Measurements from ENCODE around the gene NBEAL2. TPM values are rescaled to one million over a fixed set of nuclear protein-coding genes. Genes with fewer than 3 reads are reported as not detected.

NBEAL2 gene
- total and polyA plus RNA-seq, 2 experiments from 2014 or later: 38.6 to 42.2 TPM

DNA sequence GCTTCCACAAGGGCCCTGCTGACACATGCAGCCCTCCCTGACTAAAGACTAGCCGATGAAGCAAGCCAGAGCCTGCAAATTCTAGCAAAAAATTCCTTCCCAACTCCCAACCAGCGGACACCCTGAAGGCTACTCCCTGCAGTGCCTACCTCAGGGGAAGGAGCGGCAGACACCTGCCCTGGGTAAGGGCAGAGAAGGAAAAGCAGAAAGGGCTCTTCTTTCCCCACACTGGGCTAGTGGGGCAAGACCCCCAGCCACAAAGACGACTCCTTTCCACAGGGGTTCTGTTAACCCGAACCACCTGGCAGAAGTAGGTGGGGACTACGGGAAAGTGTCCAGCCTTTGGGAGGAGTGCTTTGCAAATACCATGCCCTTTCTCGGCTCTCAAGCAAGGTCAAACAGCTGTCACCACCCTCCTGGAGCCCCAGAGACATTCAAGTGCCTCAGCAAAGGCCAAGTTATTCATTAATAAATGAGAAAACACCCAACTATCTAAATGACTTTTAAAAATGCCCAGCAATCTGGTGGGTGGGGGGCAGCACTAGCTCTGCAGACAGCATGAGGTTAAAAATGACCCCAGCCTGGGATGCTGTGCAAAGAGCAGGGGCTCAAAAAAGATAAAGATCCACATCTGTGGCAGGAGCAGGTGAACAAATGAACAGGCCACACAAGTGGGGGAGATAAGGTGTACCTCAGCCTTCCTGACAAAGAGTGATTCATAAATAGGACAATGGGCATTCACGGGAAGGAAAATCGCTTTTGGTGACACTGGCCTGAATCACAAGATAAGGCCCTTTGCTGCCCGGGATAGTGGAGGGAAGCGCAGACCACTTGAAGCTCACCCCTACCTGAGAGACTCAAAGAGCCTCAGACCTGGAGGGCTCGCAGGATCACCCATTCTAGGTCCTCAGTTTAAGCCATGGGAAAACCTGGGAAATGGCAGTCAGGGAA lies 36.0 kb upstream of the NBEAL2 start:
- H2AFZ ChIP-seq: no peak overlapping the region
- peak overlapping the region; percentile 66 for H3K4me2 ChIP-seq
- 52% methylated on average over 12 of the region's 12 CpGs for WGBS (ENCODE audit: low lambda C conversion rate, missing lambda C conversion rate)
- H3K4me3 ChIP-seq: no peak overlapping the region
- H3K4me1 ChIP-seq (ENCODE audit: insufficient read depth): peaks cover 85% of the 10 kb centered on the region
- TF ChIP-seq, protein P1, sequence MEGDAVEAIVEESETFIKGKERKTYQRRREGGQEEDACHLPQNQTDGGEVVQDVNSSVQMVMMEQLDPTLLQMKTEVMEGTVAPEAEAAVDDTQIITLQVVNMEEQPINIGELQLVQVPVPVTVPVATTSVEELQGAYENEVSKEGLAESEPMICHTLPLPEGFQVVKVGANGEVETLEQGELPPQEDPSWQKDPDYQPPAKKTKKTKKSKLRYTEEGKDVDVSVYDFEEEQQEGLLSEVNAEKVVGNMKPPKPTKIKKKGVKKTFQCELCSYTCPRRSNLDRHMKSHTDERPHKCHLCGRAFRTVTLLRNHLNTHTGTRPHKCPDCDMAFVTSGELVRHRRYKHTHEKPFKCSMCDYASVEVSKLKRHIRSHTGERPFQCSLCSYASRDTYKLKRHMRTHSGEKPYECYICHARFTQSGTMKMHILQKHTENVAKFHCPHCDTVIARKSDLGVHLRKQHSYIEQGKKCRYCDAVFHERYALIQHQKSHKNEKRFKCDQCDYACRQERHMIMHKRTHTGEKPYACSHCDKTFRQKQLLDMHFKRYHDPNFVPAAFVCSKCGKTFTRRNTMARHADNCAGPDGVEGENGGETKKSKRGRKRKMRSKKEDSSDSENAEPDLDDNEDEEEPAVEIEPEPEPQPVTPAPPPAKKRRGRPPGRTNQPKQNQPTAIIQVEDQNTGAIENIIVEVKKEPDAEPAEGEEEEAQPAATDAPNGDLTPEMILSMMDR (IDR thresholded peaks at IDR 0.05; ENCODE audit: poor library complexity): no peak
- TF ChIP-seq EZH2phosphoT487 (IDR thresholded peaks at IDR 0.05; ENCODE audit: low read depth, severe bottlenecking, unreplicated experiment): no peak
- TF ChIP-seq EZH2 (IDR thresholded peaks at IDR 0.05; ENCODE audit: borderline replicate concordance): no peak
- H3K36me3 ChIP-seq (replicated peaks; ENCODE audit: insufficient read depth, low read depth): no peaks in the 10 kb centered on the region
- peak overlapping the region; percentile 99 for H3K27ac ChIP-seq
- no peaks in the 10 kb centered on the region for H3K27me3 ChIP-seq
- peak; percentile 61 for DNase-seq (ENCODE audit: low spot score)
- H3K9me3 ChIP-seq (ENCODE audit: low read depth): no peaks in the 10 kb centered on the region
- H4K20me1 ChIP-seq (ENCODE audit: insufficient read depth, poor library complexity, severe bottlenecking): peaks cover 3% of the 10 kb centered on the region
- peaks cover 79% of the 10 kb centered on the region for H3K79me2 ChIP-seq
- no peaks in the 10 kb centered on the region for H3K9me2 ChIP-seq (replicated peaks; ENCODE audit: insufficient read depth)

GRCh38 chr3:46944191-46944590 lies 35.3 kb upstream of the NBEAL2 start:
- H4K20me1 ChIP-seq (ENCODE audit: insufficient read depth, poor library complexity, severe bottlenecking): peaks cover 3% of the 10 kb centered on the region
- H2AFZ ChIP-seq: no peak overlapping the region
- DNase-seq (ENCODE audit: low spot score): no peak
- peaks cover 76% of the 10 kb centered on the region for H3K79me2 ChIP-seq
- H3K9me2 ChIP-seq (replicated peaks; ENCODE audit: insufficient read depth): no peaks in the 10 kb centered on the region
- H3K4me2 ChIP-seq: no peak overlapping the region
- no peaks in the 10 kb centered on the region for H3K27me3 ChIP-seq
- TF ChIP-seq, protein P1 (IDR thresholded peaks at IDR 0.05; ENCODE audit: poor library complexity): no peak
- TF ChIP-seq EZH2 (IDR thresholded peaks at IDR 0.05; ENCODE audit: borderline replicate concordance) (no peak), EZH2phosphoT487 (IDR thresholded peaks at IDR 0.05; ENCODE audit: low read depth, severe bottlenecking, unreplicated experiment) (no peak)
- peaks cover 86% of the 10 kb centered on the region for H3K4me1 ChIP-seq (ENCODE audit: insufficient read depth)
- WGBS (ENCODE audit: low lambda C conversion rate, missing lambda C conversion rate): 93% methylated on average over 8 of the region's 8 CpGs
- no peaks in the 10 kb centered on the region for H3K36me3 ChIP-seq (replicated peaks; ENCODE audit: insufficient read depth, low read depth)
- H3K4me3 ChIP-seq: no peak overlapping the region
- H3K9me3 ChIP-seq (ENCODE audit: low read depth): no peaks in the 10 kb centered on the region
- peak overlapping the region; percentile 99 for H3K27ac ChIP-seq

DNA sequence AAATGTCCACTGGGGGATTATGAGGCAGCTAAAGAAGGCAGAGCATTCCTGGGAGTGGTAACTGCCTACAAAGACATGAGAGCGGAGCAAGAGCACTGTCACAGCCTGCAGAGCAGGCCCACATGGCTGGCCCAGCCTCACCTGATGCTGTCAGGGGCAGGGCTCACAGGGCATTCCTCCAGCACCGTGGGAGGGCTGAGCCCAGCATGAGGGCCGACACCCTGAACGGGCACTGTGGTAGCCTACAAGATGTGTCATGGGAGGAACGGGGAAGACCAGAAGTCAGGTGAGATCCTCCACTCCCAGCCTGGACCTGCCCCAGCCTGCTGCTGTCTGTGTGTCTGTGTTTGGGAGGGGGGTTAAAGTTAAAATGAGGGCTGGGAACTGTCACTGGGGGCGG lies 33.0 kb upstream of the NBEAL2 start:
- Histone ChIP-seq H3K4me2 (peak overlapping the region; percentile 53), H3K9me3 (ENCODE audit: low read depth) (no peaks in the 10 kb centered on the region)

More for the DNA sequence above, 33.0 kb upstream of the NBEAL2 start:
- Histone ChIP-seq H3K36me3 (replicated peaks; ENCODE audit: insufficient read depth, low read depth) (no peaks in the 10 kb centered on the region), H3K4me3 (no peak overlapping the region), H3K27ac (peak overlapping the region; percentile 99), H4K20me1 (ENCODE audit: insufficient read depth, poor library complexity, severe bottlenecking) (peaks cover 15% of the 10 kb centered on the region), H3K4me1 (ENCODE audit: insufficient read depth) (peaks cover 90% of the 10 kb centered on the region), H2AFZ (no peak overlapping the region), H3K27me3 (no peaks in the 10 kb centered on the region), H3K79me2 (peaks cover 78% of the 10 kb centered on the region), H3K9me2 (replicated peaks; ENCODE audit: insufficient read depth) (no peaks in the 10 kb centered on the region)
- peak; percentile 57 for DNase-seq (ENCODE audit: low spot score)
- no peak for TF ChIP-seq EZH2 (IDR thresholded peaks at IDR 0.05; ENCODE audit: borderline replicate concordance)
- TF ChIP-seq EZH2phosphoT487 (IDR thresholded peaks at IDR 0.05; ENCODE audit: low read depth, severe bottlenecking, unreplicated experiment): no peak
- TF ChIP-seq, protein P1 (IDR thresholded peaks at IDR 0.05; ENCODE audit: poor library complexity): no peak
- WGBS (ENCODE audit: low lambda C conversion rate, missing lambda C conversion rate): 68% methylated on average over 6 of the region's 6 CpGs

All from hepatocyte (in vitro differentiated cells).